HCT116 (cell line): Measurements from ENCODE around the gene VCX3B. TPM values are rescaled to one million over a fixed set of nuclear protein-coding genes. Genes with fewer than 3 reads are reported as not detected.

Experiments
- ATAC-seq: fragments of 200-7000 bp; cut with Tn5 transposase; 2 replicates; pipeline ENCODE4 v1.9.1; 2020; ENCODE audit warnings: mild to moderate bottlenecking, moderate library complexity
- BruUV-seq: library from RNA; stranded (reverse); fragments of 400-500 nt; replicated peaks from 2 replicates; lab custom pipeline; 2021; lab: Mats Ljungman, UMichigan
- CTCF ChIA-PET: fragments of 300-600 bp; sonication (Branson Sonifier 250); formaldehyde crosslinking; loops from one replicate; lab custom pipeline; 2021; ENCODE audit warnings: antibody characterized with exemption; lab: Charles Lee
- POLR2A ChIA-PET: fragments of 300-600, 350-600 bp; sonication (Branson Sonifier 250); formaldehyde crosslinking; loops from one replicate; lab custom pipeline; 2021; ENCODE audit warnings: antibody characterized with exemption; lab: Charles Lee
- RAD21 ChIA-PET, 2 experiments: fragments of 300-600 bp; sonication (Branson Sonifier 250); formaldehyde crosslinking; loops; one replicate each; lab custom pipeline; 2023; ENCODE audit warnings: low total read pairs in 2 of 2; ENCODE audit not compliant: uncharacterized antibody in 2 of 2, unreplicated experiment in 2 of 2, low non-redundant PET in 1 of 2; lab: Charles Lee
- DNase-seq: peaks from one replicate; pipeline ENCODE4 v3.0.0-alpha.2; 2010; ENCODE audit warnings: low read depth, low spot score
- H2AFZ ChIP-seq: fragments of 200-600 bp; shearing (Covaris generic), sonication (generic); 2 replicates; pipeline ENCODE4 v1.6.1; 2017; ENCODE audit warnings: low read depth, mixed run types, mixed read lengths, antibody characterized with exemption, low read length; ENCODE audit not compliant: poor library complexity, severe bottlenecking
- H3K27ac ChIP-seq: 2 replicates; pipeline ENCODE4 v1.5.1; 2012; ENCODE audit warnings: low read depth, low read length
- H3K27me3 ChIP-seq: fragments of 200-600 bp; sonication (generic); 2 replicates; pipeline ENCODE4 v1.6.1; 2016; ENCODE audit warnings: mixed run types, low read length, mixed read lengths; ENCODE audit not compliant: insufficient read depth
- H3K36me3 ChIP-seq, 2 experiments: fragments of 200-500 bp in 1 of 2; fragments of 200-600 bp in 1 of 2; sonication (Bioruptor generic) in 1 of 2; sonication (generic) in 1 of 2; 2 replicates each; pipeline versions ENCODE4 v1.5.1 to v1.6.1; 2014 to 2016; ENCODE audit warnings: low read length in 2 of 2, inconsistent platforms in 1 of 2, mixed read lengths in 1 of 2, mixed run types in 1 of 2; ENCODE audit not compliant: insufficient read depth in 2 of 2, control insufficient read depth in 1 of 2
- H3K4me1 ChIP-seq, 2 experiments: fragments of 200-600 bp in 1 of 2; sonication (generic) in 1 of 2; 2 replicates each; pipeline versions ENCODE4 v1.5.1 to v1.6.1; 2012 to 2017; ENCODE audit warnings: low read length in 2 of 2, inconsistent platforms in 1 of 2, mild to moderate bottlenecking in 1 of 2, mixed read lengths in 1 of 2, mixed run types in 1 of 2, moderate library complexity in 1 of 2; ENCODE audit not compliant: insufficient read depth in 2 of 2, control insufficient read depth in 1 of 2
- H3K4me2 ChIP-seq: fragments of 200-600 bp; sonication (generic); 2 replicates; pipeline ENCODE4 v1.6.1; 2017; ENCODE audit warnings: mixed run types, low read length, mixed read lengths
- H3K4me3 ChIP-seq, 2 experiments: fragments of 200-600 bp in 1 of 2; sonication (generic) in 1 of 2; replicated peaks in 1 of 2; 2 replicates each; pipeline ENCODE4 v1.5.1; 2011 to 2016; ENCODE audit warnings: low read length in 2 of 2, control low read depth in 1 of 2, low read depth in 1 of 2, mild to moderate bottlenecking in 1 of 2, mixed read lengths in 1 of 2, mixed run types in 1 of 2
- H3K79me2 ChIP-seq: fragments of 200-600 bp; sonication (generic); 2 replicates; pipeline ENCODE4 v1.6.1; 2017; ENCODE audit warnings: mild to moderate bottlenecking, mixed run types, low read length, moderate library complexity, mixed read lengths; ENCODE audit not compliant: insufficient read depth
- H3K9ac ChIP-seq: fragments of 200-600 bp; sonication (generic); 2 replicates; pipeline ENCODE4 v1.6.1; 2016; ENCODE audit warnings: low read length, mixed read lengths
- H3K9me2 ChIP-seq: fragments of 200-600 bp; sonication (generic), shearing (Covaris generic); 2 replicates; pipeline ENCODE4 v1.6.1; 2017; ENCODE audit warnings: mixed run types, mild to moderate bottlenecking, moderate library complexity; ENCODE audit not compliant: insufficient read depth
- H3K9me3 ChIP-seq, 2 experiments: fragments of 200-500 bp in 1 of 2; fragments of 200-600 bp in 1 of 2; sonication (Bioruptor generic) in 1 of 2; sonication (generic) in 1 of 2; 2 replicates each; pipeline ENCODE4 v1.6.1; 2014 to 2017; ENCODE audit warnings: low read length in 2 of 2, mixed read lengths in 2 of 2, inconsistent platforms in 1 of 2, low read depth in 1 of 2, mild to moderate bottlenecking in 1 of 2, mixed run types in 1 of 2, moderate library complexity in 1 of 2; ENCODE audit not compliant: control insufficient read depth in 1 of 2, insufficient read depth in 1 of 2
- H4K20me1 ChIP-seq: fragments of 200-600 bp; sonication (generic), shearing (Covaris generic); 2 replicates; pipeline ENCODE4 v1.6.1; 2017; ENCODE audit warnings: mixed run types, mild to moderate bottlenecking, moderate library complexity; ENCODE audit not compliant: insufficient read depth
- ELF1 ChIP-seq: IDR thresholded peaks from 2 replicates; pipeline ENCODE4 v1.6.1; 2012; ENCODE audit warnings: low read depth, borderline replicate concordance
- MAX ChIP-seq: IDR thresholded peaks from 2 replicates; pipeline ENCODE4 v1.6.1; 2012
- POLR2AphosphoS5 ChIP-seq: IDR thresholded peaks from 2 replicates; pipeline ENCODE4 v1.6.1; 2011; ENCODE audit warnings: mild to moderate bottlenecking, low read depth, low read length, moderate library complexity
- RAD21 ChIP-seq: IDR thresholded peaks from 2 replicates; pipeline ENCODE4 v1.6.1; 2012; ENCODE audit warnings: low read depth, mild to moderate bottlenecking
- SIN3A ChIP-seq: IDR thresholded peaks from 2 replicates; pipeline ENCODE4 v1.6.1; 2012; ENCODE audit warnings: low read depth
- SRF ChIP-seq: IDR thresholded peaks from 2 replicates; pipeline ENCODE4 v1.6.1; 2012; ENCODE audit warnings: low read depth
- TCF7L2 ChIP-seq: IDR thresholded peaks from 2 replicates; pipeline ENCODE4 v1.7.0; 2011; ENCODE audit warnings: borderline replicate concordance, inconsistent platforms; ENCODE audit not compliant: insufficient read depth, insufficient read length; ENCODE audit errors: extremely low read depth
- ZBTB33 ChIP-seq: IDR thresholded peaks from 2 replicates; pipeline ENCODE4 v1.6.1; 2011; ENCODE audit warnings: mild to moderate bottlenecking, low read length, moderate library complexity; ENCODE audit not compliant: insufficient replicate concordance; ENCODE audit errors: extremely low read depth
- ZFX ChIP-seq: fragments of 450-650 bp; IDR thresholded peaks from 2 replicates; pipeline ENCODE4 v1.6.1; 2017
- intact Hi-C: fragments of 100-400 bp; cut with micrococcal nuclease; formaldehyde crosslinking; loops from 2 replicates; pipeline ENCODE4 v1.10.0; 2022
- total RNA-seq: library from RNA; stranded (reverse); gene quantifications from one replicate; pipeline ENCODE4 v1.2.1, GENCODE V29; 2021; ENCODE audit not compliant: unreplicated experiment
- TF ChIP-seq, protein P1 (sequence below), 3 experiments: fragments of 200-600 bp in 1 of 3; sonication (generic) in 1 of 3; IDR thresholded peaks in 2 of 3; conservative IDR thresholded peaks in 1 of 3; 2 replicates each; pipeline ENCODE4 v1.5.1; 2012 to 2017; ENCODE audit warnings: low read depth in 2 of 3, low read length in 2 of 3, antibody characterized with exemption in 1 of 3, borderline replicate concordance in 1 of 3, control low read depth in 1 of 3, mild to moderate bottlenecking in 1 of 3, mixed read lengths in 1 of 3, mixed run types in 1 of 3, moderate library complexity in 1 of 3; ENCODE audit not compliant: insufficient read depth in 1 of 3

Gene VCX3B
- total RNA-seq, 1 experiment from 2014 or later, result not detected

GRCh38 chrX:8455557-8455956 lies 9.1 kb upstream of the VCX3B start:
- Histone ChIP-seq H3K4me1 (no peaks in the 10 kb centered on the region), H3K9me2 (no peaks in the 10 kb centered on the region), H3K27ac (no peak overlapping the region), H3K9me3 (no peaks in the 10 kb centered on the region), H3K79me2 (no peaks in the 10 kb centered on the region), H3K4me3 (no peak overlapping the region), H3K4me2 (no peak overlapping the region), H4K20me1 (no peaks in the 10 kb centered on the region), H3K9ac (no peak overlapping the region), H3K36me3 (no peaks in the 10 kb centered on the region), H3K27me3 (no peaks in the 10 kb centered on the region), H2AFZ (no peak overlapping the region)
- intact Hi-C loops, result no loop called here
- ChIA-PET CTCF (no interaction called here), POLR2A (no interaction called here), RAD21 (no interaction called here)
- BruUV-seq, result no TSS peak
- no peak for TF ChIP-seq TCF7L2
- TF ChIP-seq MAX, result no peak
- TF ChIP-seq ZFX, result no peak
- TF ChIP-seq POLR2AphosphoS5, result no peak
- no peak for TF ChIP-seq ELF1
- no peak for TF ChIP-seq SRF
- no peak for TF ChIP-seq RAD21
- TF ChIP-seq SIN3A, result no peak
- no peak for TF ChIP-seq ZBTB33
- TF ChIP-seq, protein P1, sequence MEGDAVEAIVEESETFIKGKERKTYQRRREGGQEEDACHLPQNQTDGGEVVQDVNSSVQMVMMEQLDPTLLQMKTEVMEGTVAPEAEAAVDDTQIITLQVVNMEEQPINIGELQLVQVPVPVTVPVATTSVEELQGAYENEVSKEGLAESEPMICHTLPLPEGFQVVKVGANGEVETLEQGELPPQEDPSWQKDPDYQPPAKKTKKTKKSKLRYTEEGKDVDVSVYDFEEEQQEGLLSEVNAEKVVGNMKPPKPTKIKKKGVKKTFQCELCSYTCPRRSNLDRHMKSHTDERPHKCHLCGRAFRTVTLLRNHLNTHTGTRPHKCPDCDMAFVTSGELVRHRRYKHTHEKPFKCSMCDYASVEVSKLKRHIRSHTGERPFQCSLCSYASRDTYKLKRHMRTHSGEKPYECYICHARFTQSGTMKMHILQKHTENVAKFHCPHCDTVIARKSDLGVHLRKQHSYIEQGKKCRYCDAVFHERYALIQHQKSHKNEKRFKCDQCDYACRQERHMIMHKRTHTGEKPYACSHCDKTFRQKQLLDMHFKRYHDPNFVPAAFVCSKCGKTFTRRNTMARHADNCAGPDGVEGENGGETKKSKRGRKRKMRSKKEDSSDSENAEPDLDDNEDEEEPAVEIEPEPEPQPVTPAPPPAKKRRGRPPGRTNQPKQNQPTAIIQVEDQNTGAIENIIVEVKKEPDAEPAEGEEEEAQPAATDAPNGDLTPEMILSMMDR (IDR thresholded peaks at IDR 0.05 in 2 of 3, conservative IDR thresholded peaks at IDR 0.05 in 1 of 3; ENCODE audit: borderline replicate concordance in 1 of 3, insufficient read depth in 1 of 3, low read depth in 2 of 3, low read length in 2 of 3), result no peak
- DNase-seq, result no peak
- no peak for ATAC-seq
